ENCODE results near the gene NCAM1.

GRCh38 chr11:113261709-113262475 lies 300.7 kb downstream of the NCAM1 start:
- no peak for TF ChIP-seq CTCF (IDR thresholded peaks at IDR 0.05; ENCODE audit: insufficient read depth, low read length)
- TF ChIP-seq POLR2AphosphoS5 (IDR thresholded peaks at IDR 0.05; ENCODE audit: low read depth): no peak
- TF ChIP-seq REST (IDR thresholded peaks at IDR 0.05; ENCODE audit: insufficient replicate concordance, low read depth): no peak
- TF ChIP-seq GABPA (IDR thresholded peaks at IDR 0.05; ENCODE audit: low read depth): no peak

Data from HL-60 (cell line).